ENCODE measurements around the gene SLC8B1.

SLC8B1 gene

DNA sequence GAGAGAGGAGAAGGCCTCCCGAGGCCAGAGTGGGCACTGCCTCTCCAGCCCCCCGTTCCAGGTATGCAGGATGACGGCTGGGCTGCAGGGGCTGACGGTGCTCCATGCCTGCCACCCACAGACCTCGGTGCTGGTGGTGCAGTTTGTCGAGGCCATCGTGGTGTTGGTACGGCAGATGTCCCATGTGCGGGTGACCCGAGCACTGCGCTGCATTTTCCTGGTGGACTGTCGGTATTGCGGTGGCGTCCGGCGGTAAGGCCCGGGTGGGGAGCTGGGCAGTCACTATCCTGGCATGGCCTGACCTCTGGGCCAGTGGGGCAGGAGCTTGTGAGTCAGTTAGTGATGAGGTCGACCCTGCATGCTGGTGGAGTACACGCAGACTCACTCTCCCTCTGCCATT is 66.3 kb downstream of the SLC8B1 start:
- DNase-seq (ENCODE audit: low spot score), result no peak

DNA sequence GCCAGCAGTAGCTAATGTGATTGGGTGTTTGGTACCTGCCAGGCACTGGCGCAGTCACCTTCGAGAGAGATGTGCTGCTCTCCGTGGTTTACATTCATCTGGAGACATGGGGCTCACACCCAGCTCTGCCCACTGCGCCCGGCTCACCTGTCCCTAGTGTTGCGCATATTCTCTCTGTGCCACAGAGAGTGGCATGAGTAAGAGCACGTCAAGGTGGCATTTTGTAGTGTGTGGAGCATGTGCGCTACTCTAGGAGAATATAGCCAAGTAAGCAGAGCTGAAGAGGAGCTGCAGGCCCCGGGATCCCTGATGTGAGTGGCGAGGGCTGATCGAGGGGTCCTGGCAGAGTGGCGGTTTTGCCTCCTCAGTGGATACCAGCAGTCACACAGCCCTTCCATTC is 66.8 kb downstream of the SLC8B1 start:
- DNase-seq (ENCODE audit: low spot score), result no peak

DNA sequence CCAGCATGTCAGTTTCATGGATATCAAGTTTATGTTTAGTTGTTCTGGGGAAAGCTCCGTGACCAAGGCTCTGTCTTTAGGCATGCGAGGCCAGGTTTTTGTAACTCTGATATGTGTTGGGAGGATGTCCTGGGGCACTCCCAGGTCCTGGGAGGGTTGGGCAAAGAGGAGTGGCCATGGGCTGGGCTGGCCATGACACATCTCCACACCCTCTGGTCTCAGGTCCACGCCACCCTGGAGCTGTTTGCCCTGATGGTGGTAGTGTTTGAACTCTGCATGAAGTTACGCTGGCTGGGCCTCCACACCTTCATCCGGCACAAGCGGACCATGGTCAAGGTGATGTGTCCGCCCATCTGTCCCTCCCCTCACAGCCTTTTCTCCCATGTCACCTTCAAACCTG is 67.3 kb downstream of the SLC8B1 start:
- no peak for DNase-seq (ENCODE audit: low spot score)

DNA sequence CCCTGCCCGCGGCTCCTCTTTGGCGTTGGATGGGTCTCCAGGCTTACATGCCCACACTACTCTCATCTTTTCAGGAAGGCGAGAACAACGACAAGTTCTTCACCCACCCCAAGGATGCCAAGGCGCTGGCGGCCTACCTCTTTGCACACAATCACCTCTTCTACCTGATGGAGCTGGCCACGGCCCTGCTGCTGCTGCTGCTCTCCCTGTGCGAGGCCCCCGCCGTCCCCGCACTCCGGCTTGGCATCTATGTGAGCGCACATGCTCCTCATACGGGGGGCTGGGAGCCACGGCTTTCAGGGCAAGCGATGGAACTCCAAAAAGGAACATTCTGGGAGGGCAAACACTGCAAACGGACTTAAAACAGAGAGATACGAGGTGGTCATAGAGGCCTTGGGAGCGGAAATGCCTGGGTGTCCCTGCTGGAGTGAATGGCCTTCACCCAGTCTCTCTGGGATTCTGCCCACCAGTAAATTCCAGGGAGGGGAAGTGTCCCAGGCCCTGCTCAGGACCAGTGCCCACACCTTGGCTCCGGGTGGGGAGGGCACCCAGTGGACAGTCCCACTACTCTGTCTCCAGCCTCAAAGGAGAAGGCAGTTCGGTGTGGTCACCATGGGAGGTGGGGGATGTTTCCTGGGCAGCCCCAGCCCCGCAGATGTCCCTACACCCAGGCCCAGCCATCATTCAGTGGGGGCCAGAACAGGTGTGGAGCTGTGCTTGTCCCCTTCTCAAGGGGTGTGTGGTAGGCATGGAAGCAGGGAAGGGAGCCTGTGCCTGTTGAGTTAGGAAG is 68.6 kb downstream of the SLC8B1 start:
- DNase-seq (ENCODE audit: low spot score), result no peak

DNA sequence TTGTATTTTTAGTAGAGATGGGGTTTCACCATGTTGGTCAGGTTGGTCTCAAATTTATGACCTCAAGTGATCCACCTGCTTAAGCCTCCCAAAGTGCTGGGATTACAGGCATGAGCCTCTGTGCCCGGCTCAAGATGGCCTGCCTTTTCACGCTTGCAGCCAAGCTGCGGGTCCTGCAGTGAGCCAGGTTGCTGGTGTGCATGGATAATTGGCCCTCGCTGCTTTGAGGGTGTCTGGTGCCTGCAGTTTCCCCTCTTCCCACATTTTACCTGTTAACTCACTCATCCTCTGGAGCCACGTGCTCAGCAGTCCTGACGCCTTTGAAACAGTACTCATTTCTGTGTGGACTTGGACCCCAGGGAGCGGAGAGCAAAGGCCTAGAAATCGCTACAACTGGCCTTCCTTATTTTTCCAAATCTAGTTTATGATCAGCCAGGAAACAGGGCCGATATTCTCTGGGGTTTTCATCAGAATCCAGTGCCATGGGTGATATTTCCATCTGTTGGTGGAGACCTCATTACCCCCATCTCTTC is 71.4 kb downstream of the SLC8B1 start:
- no peak for DNase-seq (ENCODE audit: low spot score)

DNA sequence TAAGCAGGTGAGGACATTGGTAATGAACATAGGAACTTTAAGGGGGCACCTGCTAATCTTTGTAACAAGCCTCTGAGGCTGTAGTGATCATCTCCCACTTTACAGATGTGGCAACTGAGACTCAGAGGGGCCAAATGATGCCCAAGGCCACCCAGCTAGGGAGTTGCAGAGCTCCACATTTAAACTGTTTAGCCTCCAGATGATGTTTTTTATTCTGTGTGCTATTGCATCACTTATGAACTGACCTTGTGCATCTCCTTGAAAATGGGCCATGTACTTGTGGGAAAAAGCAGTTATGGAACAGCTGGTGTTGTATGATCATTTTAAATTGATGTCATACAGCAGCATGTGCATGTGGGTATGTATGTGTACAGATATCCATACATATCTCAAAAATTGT is 72.2 kb downstream of the SLC8B1 start:
- DNase-seq (ENCODE audit: low spot score), result no peak

DNA sequence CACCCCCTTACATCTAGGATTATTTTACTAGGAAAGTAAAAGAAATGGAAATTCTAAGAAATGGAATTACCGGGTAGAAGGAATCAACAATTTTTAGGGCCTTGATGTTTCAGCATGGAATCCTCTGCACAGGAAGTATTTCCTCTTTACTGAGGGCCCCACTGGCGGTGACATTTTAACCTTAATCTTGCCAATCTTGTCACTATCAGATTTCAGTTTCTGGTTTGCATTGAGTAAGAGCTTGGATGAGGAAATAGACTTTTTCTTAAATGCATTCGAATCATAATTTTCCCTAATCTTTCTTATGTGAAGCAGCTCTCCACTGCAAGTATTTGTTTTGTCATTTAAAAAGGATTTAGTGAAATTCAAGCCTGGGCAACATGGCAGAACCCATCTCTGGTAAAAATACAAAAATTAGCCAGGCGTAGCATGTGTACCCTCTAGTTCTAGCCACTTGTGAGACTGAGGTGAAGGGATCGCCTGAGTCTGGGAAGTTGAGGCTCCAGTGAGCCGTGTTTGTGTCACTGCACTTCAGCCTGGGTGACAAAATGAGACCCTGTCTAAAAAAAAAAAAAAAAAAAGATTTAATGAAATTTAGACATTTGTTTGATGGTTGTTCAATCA is 73.0 kb downstream of the SLC8B1 start:
- no peak for DNase-seq (ENCODE audit: low spot score)

DNA sequence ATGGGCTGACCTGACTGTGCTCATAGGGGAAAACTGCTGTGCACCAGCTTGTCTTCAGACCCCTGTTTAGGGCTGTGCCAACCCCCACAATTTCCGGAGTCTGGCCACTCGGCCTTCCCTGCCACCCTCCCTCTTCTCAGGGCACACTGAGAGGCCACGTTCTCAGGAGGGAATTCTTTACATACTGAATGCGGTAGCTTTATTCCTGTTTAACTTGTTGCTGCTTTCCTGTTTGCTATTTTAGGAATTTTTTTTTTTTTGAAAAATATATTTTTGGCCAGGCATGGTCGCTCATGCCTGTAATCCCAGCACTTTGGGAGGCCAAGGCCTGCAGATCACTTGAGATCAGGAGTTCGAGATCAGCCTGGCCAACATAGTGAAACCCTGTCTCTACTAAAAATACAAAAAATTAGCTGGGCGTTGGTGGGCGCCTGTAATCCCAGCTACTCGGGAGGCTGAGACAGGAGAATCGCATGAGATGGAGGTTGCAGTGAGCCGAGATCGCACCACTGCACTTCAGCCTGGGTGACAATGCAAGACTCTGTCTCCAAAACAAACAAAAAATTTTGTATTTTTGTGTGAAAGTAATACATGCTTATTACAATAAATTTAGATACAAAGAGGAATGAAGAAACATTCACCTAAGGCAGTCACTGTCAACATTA is 74.1 kb downstream of the SLC8B1 start:
- DNase-seq (ENCODE audit: low spot score), result peak; percentile 61

DNA sequence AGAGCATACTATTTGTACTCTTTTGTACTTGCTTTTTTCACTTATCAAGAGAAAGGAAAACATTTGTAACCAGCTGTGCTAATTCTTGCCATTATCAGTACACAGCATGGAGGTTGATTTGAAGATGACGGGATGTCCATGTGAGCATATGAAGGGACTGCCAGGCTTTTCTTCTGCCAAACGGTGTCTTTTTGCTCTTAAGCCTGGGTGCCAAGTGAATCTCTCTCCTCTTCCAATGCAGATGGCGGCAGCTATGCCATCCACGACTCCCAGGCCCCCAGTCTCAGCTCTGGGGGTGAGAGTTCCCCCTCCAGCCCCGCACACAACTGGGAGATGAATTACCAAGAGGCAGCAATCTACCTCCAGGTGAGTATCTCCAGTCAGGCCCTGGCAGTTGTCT is 74.8 kb downstream of the SLC8B1 start:
- no peak for DNase-seq (ENCODE audit: low spot score)

DNA sequence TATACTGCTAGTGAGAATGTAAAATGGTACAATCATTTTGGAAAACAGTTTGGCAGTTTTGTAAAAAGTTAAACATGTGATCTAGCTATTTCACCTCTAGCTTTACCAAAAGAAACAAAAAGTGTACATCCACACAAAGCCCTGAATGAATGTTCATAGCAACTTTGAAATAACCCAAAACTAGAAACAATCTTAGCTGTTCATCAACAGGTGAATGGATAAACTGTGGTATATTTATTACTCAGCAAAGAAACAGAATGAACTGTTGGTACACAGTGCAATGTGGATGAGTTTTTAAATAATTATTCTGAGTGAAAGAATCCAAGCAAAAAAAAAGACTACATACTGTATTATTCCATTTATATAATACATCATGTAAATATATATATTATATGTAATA is 77.3 kb downstream of the SLC8B1 start:
- DNase-seq (ENCODE audit: low spot score), result no peak

DNA sequence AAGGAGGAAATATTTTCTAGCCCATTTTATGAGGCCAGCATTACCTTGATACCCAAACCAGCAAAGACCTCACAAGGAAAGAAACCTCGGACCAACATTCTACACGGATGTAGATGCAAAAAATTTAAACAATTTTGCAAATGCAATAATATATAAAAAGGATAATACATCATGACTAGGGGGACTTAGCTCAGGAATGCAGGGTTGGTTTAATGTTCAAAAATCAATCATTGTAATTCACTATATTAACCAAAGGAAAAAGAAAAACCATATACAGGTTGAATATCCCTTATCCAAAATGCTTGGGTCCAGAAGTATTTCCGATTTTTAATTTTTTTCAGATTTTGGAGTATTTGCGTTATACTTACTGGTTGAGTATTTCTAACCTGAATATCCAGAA is 80.6 kb downstream of the SLC8B1 start:
- no peak for DNase-seq (ENCODE audit: low spot score)

DNA sequence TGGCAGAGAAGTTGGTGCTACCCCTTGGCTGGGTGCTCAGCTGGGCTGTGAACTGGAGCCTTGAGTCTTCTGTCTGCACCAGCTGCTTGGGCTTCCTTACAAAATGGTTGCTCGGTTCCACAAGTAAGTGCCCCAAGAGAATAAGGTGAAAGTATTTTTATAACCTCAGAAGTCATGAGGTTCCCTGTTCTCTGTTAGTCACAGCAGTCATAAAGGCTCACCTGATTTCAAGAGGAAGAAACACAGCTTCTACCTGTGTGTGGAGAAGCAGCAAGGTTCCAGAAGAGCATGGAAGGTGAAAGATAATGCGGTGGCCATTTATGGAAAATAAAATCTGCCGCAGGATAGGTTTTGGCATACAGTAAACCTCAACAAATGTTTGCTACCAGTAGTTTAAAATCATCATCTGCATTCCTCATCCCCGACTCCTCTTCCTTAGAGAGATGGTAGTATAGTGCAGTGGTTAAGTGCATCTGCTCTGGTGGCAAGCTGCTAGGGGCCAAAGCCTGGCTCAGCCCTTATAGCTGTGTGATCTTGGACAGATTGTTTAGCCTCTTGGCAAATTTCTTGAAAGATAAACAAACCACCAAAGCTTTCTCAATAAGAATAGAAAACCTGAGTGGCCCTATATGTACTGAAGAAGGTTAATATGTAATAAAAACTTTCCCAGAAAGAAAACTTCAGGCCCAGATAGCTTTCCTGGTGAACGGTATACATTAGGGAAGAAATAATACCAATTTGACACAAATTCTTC is 81.2 kb downstream of the SLC8B1 start:
- no peak for DNase-seq (ENCODE audit: low spot score)

DNA sequence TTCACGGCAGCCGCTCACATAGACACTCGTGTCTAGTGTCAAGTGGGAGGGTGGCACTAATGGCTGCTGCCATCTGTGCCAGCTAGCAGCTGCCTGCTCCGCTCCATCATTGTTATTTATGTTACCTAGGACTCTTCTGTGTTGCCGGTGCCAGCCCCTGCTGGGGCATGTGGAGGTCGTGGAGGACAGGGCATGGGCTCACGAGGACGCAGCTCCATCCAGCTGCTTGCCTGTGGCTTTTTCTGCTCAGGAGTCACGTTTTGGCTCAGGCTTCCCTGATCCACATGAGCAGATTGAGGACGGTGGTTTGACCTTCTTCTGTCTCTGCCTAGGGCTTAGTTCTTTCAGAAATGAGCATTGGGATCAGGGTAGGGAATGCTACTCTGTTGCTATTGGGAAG is 82.4 kb downstream of the SLC8B1 start:
- no peak for DNase-seq (ENCODE audit: low spot score)

DNA sequence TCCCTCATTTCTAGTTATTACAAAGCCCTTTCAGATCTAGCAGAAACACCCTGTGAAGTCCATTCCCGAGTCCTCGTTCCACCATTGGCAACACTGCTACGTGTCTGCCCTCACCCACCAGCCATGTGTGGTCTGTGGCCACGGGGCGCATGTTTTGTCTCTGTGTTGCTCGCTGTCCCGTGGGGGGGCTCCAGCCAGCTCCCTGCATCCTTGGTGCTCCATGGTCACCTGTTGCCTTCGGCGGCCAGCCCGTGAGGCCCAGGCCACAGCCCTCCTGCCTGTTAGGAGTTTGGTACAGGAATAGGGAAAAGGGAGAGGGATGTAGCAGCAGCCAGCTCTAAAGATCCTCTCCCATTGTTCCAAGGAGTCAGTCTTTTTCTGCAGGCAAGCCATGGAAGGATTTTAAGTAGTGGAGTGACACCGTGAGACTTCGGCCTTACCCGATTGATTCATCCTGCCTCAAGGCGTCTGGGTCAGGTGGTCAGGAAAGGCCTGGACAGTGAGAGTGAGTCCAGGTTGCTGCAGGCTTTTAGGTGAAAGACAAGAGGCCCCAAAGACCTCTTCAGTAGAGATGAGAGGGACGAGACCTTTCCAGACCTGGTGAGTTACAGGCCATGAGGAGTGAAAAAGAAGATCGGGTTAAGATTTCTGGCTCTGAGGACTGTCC is 83.4 kb downstream of the SLC8B1 start:
- no peak for DNase-seq (ENCODE audit: low spot score)

DNA sequence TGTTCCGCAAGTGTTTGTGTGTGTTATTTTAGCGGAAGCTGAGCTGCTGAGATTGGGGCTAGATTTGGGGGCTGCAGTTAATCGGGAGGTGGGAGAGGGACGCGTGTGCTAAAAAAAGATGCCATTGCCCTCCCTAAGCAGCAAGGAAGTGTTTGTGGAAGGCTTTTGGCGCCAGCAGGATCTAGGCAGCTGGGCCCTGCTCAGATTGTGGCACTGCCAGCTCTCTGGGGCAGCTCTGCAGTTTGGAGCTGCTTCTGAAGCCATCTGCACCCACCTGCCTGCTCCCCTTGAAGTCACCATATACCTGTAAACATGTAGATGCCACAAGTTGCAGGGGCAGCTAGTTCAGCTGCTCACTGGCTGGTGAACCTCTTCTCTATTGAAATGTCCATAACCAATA is 84.9 kb downstream of the SLC8B1 start:
- no peak for DNase-seq (ENCODE audit: low spot score)

DNA sequence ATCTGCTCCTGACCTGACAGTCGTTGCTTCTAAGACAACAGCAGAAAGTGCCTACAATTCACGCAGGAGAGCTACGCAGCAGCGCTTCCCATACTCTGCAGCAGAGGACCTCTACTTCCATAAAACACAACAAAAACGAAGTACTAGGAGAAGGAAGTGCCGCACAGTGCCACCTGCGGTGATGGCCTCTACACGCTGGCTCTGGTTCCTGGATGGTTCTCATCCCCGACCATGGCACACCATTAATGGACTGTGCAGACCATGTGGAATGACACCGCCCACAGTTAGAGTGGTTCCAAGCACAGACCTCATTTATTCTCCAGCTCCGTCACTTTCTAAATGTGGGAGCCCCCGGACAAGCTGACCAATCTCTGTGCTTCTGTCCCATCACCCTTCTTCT is 85.4 kb downstream of the SLC8B1 start:
- no peak for DNase-seq (ENCODE audit: low spot score)

DNA sequence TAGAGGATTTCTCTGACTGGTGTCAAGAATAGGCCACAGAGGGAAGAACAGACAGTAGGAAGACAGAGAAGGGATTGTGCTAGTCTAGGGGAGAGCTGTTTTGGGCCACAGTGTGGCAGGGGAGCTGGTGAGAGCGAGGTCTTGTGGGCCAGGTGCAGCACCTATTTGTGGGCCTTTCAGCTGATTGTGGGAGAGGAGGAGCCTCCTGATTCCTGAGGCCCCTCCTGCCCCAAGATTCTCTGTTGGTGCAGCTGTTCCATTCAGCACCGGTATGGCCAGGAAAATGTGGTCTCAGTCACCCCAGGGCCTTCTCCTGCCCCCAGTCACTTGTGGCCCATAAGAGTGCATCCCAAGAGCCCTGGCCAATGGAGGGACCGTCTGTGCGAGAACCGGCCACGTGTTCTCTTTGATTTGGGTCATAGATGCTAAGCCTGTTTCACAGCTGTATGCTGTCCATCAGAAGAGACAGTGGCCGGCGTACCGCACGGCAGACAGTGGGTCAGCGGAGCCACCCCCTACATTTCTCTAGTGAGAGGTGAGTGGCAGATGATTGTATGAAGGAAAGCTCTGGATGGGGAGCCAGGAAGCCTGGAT is 86.0 kb downstream of the SLC8B1 start:
- DNase-seq (ENCODE audit: low spot score), result no peak
